Measurements from ENCODE around the gene PTGFR.

The PTGFR gene

DNA sequence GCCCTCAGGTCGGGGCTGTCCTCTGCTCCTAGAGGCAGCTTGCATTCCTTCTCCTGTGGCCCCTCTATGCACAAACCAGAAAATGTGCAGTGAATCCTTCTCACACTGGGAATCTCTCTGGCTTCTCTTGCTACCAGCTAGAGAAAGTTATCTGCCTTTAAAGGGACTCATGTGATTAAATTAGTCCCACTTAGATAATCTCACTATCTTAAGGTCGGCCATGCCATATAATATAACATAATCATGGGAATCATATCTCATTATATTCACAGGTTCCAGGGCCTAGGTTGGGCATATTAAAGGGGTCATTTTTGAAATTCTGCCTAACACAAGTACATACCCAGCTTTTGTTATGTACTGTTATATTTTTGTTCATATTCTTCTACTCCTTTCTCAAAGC is 31.4 kb downstream of the PTGFR start:
- DNase-seq, result no peak

DNA sequence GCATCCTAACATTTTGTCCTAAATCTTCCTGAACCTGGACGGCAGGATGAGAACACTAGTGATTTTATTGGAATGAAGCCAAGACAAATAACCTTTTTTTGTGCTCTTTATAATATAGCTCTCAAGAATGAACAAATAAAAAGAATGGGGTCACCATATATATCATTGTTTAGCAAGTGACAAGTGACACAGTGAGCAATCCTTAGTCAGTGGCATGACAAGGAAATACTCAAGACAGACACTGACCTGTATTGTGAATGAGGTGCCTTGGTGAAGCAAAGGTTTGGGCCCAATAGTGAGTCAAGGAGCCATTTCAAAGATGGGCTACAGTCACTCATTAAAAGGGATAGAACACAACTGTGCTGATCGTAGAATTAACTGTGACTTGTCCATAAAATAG is 35.7 kb downstream of the PTGFR start:
- no peak for DNase-seq

- DNase-seq, result no peak
These were observed 36.9 kb downstream of the PTGFR start for GRCh38 chr1:78527706-78528105.

- DNase-seq, result no peak
These were observed 42.8 kb downstream of the PTGFR start for GRCh38 chr1:78533527-78533926.

DNA sequence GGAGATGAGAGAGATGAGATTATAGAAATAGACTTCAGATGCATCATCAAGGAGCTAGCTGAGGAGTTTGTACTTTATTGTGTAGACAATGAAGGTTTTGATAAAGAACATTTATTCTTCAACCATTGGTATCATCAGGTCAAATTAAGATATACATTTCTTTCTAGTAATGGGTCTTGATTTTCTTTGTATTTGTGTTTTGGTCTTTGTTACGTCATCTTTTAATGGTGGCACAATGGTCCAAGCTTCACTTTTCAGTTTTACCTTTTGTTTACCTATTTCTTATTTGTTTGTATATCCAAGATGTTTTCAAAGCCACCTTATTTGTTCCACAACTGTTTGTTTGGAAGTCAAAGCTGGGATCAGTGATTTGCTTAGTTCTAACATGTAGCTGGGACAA is 44.5 kb downstream of the PTGFR start:
- DNase-seq, result no peak

DNA sequence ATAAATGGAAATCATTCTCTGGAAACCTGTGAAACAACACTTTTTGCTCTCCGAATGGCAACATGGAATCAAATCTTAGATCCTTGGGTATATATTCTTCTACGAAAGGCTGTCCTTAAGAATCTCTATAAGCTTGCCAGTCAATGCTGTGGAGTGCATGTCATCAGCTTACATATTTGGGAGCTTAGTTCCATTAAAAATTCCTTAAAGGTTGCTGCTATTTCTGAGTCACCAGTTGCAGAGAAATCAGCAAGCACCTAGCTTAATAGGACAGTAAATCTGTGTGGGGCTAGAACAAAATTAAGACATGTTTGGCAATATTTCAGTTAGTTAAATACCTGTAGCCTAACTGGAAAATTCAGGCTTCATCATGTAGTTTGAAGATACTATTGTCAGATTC is 45.7 kb downstream of the PTGFR start:
- no peak for DNase-seq

DNA sequence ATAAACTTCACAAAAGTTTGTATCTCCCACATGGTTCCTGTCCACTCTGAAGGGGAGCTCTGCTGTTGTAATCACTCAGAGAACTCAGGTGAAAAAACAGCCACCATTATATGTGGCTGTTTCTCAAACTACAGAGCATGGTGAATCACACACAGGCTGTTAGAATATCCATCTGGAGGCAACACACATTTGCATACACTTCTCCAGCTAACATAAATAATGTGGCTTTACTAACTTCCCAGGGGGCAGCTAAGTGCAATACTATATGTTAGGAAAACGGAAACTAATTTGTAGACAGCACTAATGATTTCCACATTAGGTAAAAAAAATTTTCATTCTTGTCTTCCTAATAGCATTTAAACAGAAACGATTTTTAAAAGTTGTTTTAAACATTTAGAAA is 49.3 kb downstream of the PTGFR start:
- no peak for DNase-seq

DNA sequence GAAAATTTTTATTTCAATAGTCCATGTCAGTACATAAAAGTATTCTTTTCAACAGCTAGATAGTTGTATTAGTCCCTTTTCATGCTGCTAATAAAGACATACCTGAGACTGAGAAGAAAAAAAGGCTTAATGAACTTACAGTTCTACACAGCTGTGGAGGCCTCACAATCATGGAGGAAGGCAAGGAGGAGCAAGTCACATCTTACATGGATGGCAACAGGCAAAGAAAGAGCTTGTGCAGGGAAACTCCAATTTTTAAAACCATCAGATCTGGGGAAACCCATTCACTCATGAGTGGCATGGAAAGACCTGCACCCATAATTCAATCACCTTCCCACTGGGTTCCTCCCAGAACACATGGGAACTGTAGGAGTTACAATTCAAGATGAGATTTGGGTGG is 50.7 kb downstream of the PTGFR start:
- DNase-seq, result no peak

- no peak for DNase-seq
These were observed 53.3 kb downstream of the PTGFR start for GRCh38 chr1:78543941-78544643.

- DNase-seq, result no peak
These were observed 56.3 kb downstream of the PTGFR start for GRCh38 chr1:78547081-78547480.

DNA sequence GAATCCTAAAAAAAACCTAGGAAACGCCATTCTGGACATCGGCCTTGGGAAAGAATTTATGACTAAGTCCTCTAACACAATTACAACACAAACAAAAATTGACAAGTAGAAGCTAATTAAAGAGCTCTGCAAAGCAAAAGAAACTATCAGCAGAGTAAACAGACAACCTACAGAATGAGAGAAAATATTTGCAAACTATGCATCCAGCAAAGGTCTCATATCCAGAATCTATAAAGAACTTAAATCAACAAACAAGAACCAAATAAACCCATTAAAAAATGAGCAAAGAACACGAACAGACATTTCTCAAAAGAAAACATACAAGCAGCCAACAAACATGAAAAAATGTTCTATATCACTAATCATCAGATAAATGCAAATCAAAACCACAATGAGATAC is 58.6 kb downstream of the PTGFR start:
- no peak for DNase-seq

DNA sequence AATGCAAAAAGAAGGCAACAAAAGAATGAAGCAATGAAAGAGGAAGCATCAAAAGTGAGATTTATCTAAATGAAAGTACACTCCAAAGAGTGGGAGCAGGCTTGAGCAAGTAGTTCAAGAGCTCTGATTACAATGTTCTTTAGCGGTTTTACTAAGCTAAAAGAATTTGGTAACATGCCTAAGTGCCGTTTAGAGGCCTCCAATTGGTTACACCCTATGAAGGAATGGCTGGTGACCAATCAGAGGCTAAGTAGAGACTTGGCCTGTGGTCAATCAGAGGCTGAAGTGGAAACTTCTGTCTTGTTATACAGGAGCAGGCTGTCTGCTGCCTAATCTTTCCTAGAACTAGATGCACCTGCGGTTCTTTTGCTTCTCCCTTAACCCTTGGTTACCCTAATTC is 59.1 kb downstream of the PTGFR start:
- no peak for DNase-seq

- no peak for DNase-seq
These were observed 63.1 kb downstream of the PTGFR start for GRCh38 chr1:78553859-78554258.

GRCh38 chr1:78554840-78555239 is 64.1 kb downstream of the PTGFR start:
- DNase-seq, result no peak

DNA sequence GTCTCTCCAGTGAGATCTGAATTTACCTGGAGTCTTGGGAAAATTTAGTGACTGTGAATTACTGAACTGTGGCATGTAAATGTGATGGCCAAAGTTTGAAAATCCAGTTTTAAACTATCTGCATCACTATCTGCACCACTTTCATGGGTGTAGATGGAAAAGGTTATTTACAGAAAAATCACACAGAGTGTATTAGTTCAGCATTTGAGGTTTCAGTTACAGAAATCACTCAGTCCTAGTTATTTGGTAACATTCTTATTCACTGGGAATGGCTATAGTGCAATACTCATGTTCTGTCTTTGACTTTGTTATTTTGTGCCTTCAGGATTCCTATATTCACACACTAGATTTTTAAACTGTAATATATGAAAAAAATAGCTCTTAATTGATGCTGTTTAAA is 68.9 kb downstream of the PTGFR start:
- no peak for DNase-seq

GRCh38 chr1:78560811-78561210 is 70.0 kb downstream of the PTGFR start:
- no peak for DNase-seq

GRCh38 chr1:78561856-78562255 is 71.1 kb downstream of the PTGFR start:
- DNase-seq, result no peak

DNA sequence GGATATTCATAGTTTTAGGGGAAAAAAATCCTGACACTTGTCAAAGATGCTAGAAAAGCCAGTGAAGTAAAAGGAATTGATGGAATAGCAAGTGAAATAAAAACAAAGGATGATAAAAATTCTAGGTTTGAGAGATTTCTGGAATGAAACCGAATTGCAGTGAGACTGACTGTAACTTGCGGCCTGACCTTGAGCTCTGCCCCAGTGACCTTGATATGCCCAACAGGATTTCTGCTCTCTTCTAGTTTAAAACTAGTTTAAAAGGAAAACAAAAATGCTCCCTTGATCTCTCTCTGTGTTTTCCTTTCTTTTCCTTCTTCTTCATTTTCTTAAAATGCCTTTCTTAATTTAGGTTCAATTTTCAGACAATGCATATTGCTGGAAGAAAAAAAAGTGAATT is 74.6 kb downstream of the PTGFR start:
- no peak for DNase-seq

DNA sequence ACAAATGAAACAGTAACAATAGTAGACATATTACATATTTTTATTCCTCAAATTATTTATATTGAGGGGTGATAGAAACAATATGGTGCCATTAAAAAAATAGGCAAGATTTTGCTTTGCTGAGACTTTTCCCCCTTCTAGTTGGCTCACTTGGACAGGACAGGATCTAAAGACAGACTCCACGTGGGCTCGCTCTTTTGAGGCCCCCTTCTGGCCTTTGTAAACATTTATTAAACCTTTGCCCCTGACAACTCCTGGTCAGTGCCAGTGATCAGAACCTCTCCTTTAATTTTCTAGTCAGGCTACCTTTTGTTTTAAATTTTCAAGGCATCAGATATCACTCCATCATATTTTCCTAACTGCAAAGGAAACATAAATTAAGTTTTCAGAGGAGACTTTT is 79.8 kb downstream of the PTGFR start:
- DNase-seq, result no peak

GRCh38 chr1:78577257-78578100 is 86.7 kb downstream of the PTGFR start:
- no peak for DNase-seq

DNA sequence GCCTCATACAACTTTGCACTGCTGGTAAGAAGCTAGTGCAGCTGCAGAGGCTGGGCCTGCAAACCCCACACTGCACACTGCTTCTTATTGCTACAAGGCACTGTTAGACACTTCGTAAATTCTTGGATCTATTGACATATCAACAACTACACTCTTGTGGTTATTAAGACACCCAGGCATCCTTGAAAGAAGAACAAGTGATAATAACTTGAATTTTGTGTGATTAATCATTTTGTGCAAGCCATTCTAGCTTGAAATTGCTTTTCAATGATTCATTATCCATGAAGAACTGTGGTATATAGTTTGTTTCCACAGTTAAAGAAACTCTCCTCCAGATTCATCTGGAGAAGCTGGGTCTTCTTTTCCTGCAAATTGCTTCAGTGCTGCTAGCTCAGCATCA is 95.8 kb downstream of the PTGFR start:
- no peak for DNase-seq

DNA sequence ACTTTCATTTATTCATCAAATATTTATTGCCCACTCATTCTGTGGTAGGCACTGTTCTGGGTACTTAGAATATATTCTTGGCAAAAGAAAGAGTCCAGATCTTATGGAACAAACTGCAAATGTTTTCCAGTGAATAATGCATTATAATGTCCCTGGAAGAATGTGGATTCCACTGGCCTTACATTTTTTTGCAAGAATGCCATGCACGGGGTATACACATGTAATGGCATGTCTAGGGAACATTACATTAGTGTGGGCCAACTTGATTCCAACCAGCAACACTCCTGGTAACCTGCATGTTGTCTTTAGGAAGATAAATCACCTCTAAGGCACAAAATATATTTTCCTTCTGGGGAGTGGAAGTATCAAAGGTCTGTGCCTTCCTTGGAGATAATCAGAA is 96.4 kb downstream of the PTGFR start:
- no peak for DNase-seq
